ENCODE data around the gene ITGB3. TPM values are rescaled to one million over a fixed set of nuclear protein-coding genes. Genes with fewer than 3 reads are reported as not detected.

The ITGB3 gene
- total and polyA plus RNA-seq, 2 of the 4 experiments (the other 2 are of a cell fraction), result 9.8 to 17.6 TPM

GRCh38 chr17:47311420-47311819 lies 57.8 kb downstream of the ITGB3 start:
- Histone ChIP-seq H3K9me1 (ENCODE audit: insufficient read depth, low read length) (peaks cover 6% of the 10 kb centered on the region; the same call in 1 of the 2 replicates), H3K4me2 (ENCODE audit: low read depth, low read length) (no peak overlapping the region), H3K27ac (ENCODE audit: insufficient read depth, low read length) (no peak overlapping the region), H2AFZ (replicated peaks; ENCODE audit: low read length, poor library complexity) (no peak overlapping the region), H4K20me1 (ENCODE audit: insufficient read depth, low read length) (no peaks in the 10 kb centered on the region), H3K79me1 (ENCODE audit: low read depth in 1 of 2, low read length in 2 of 2) (0 out of 4 replicates have a peak, but pooled peaks cover 0 to 2% of the 10 kb centered on the region in 2 experiments), H3K27me3 (ENCODE audit: control insufficient read depth, insufficient read depth, low read length) (no peaks in the 10 kb centered on the region), H3K4ac (ENCODE audit: low read depth, low read length) (no peak overlapping the region), H3K56ac (ENCODE audit: extremely low read depth, insufficient read depth, low read length) (no peak overlapping the region), H2AK9ac (replicated peaks; ENCODE audit: low read depth, low read length, poor library complexity) (no peak overlapping the region), H3K9ac (ENCODE audit: low read depth, low read length) (no peak overlapping the region), H2BK120ac (ENCODE audit: low read depth, low read length) (no peak overlapping the region), H3K18ac (ENCODE audit: low read depth, low read length) (no peak overlapping the region), H2BK15ac (ENCODE audit: low read depth, low read length) (no peak overlapping the region; the same call in 2 of the 3 replicates), H2AK5ac (ENCODE audit: low read depth, low read length) (no peak overlapping the region), H3K14ac (replicated peaks; ENCODE audit: low read depth, low read length) (no peak overlapping the region), H3K23ac (ENCODE audit: low read depth, low read length) (no peak overlapping the region), H4K91ac (ENCODE audit: insufficient read depth, low read depth, low read length) (no peak overlapping the region; the same call in 1 of the 2 replicates), H3K9me3 (ENCODE audit: control insufficient read depth, insufficient read depth, low read length) (no peaks in the 10 kb centered on the region), H3K4me1 (ENCODE audit: control insufficient read depth, insufficient read depth, low read length) (peaks cover 6% of the 10 kb centered on the region), H3K36me3 (ENCODE audit: control insufficient read depth, insufficient read depth, low read length) (peaks cover 23% of the 10 kb centered on the region), H4K5ac (ENCODE audit: low read depth, low read length) (no peak overlapping the region), H4K8ac (ENCODE audit: low read depth in 2 of 2, low read length in 2 of 2) (no peak overlapping the region), H2BK5ac (ENCODE audit: low read depth, low read length, poor library complexity, severe bottlenecking) (no peak overlapping the region), H2BK20ac (ENCODE audit: low read depth, low read length) (no peak overlapping the region), H3K4me3 (ENCODE audit: insufficient read depth, low read depth, low read length) (no peak overlapping the region)
- TF ChIP-seq SMC3 (IDR thresholded peaks at IDR 0.05; ENCODE audit: low read depth, low read length) (no peak), MAFK (IDR thresholded peaks at IDR 0.05; ENCODE audit: low read depth, low read length) (no peak), RFX5 (IDR thresholded peaks at IDR 0.05; ENCODE audit: low read depth, low read length) (no peak), NFE2L2 (IDR thresholded peaks at IDR 0.05; ENCODE audit: low read depth, low read length) (no peak), RAD21 (IDR thresholded peaks at IDR 0.05; ENCODE audit: low read length) (no peak), MXI1 (IDR thresholded peaks at IDR 0.05; ENCODE audit: borderline replicate concordance, low read depth, low read length) (no peak), MAZ (IDR thresholded peaks at IDR 0.05; ENCODE audit: borderline replicate concordance, low read depth, low read length) (no peak), FOS (IDR thresholded peaks at IDR 0.05; ENCODE audit: low read depth, low read length) (no peak), CTCF (conservative IDR thresholded peaks at IDR 0.05; ENCODE audit: low read depth, low read length) (no peak), CEBPB (IDR thresholded peaks at IDR 0.05; ENCODE audit: low read depth, low read length) (no peak), BHLHE40 (IDR thresholded peaks at IDR 0.05; ENCODE audit: low read depth, low read length) (no peak), USF2 (IDR thresholded peaks at IDR 0.05; ENCODE audit: low read depth, low read length) (no peak)
- ATAC-seq (ENCODE audit: low read depth) (no peak), DNase-seq (no peak)
- ChIA-PET POLR2A (ENCODE audit: unreplicated experiment) (no interaction called here), CTCF (no interaction called here)
- BruUV-seq (replicated peaks), result no TSS peak
- intact Hi-C loops (cut with micrococcal nuclease), result no loop called here
- in situ Hi-C loops (cut with MboI; ENCODE audit: low sequenced_read_pairs), result loop anchor here (5.0 kb wide), 1 partner anchor 79 kb away; no protein-coding TSS in a partner anchor
- dilution Hi-C loops (cut with HindIII; ENCODE audit: low sequenced_read_pairs, unreplicated experiment), result no loop called here
